AG04450 (cell line): ENCODE measurements around the gene ACVRL1. TPM values are rescaled to one million over a fixed set of nuclear protein-coding genes. Genes with fewer than 3 reads are reported as not detected.

Experiments
- CTCF ChIA-PET: fragments of 300-600, 350-600 bp; formaldehyde crosslinking; extraction: SDS; loops from one replicate; lab custom pipeline; 2022; ENCODE audit warnings: antibody characterized with exemption, inconsistent platforms; lab: Charles Lee
- POLR2A ChIA-PET: fragments of 350-600 bp; formaldehyde crosslinking; extraction: SDS; loops from one replicate; lab custom pipeline; 2021; ENCODE audit warnings: antibody characterized with exemption, inconsistent platforms; lab: Yijun Ruan, JAX
- DNase-seq: peaks from one replicate; pipeline ENCODE4 v3.0.0-alpha.2; 2011; ENCODE audit warnings: low read depth, low spot score
- H3K27ac ChIP-seq: one replicate; pipeline ENCODE4 v1.5.1; 2012; ENCODE audit warnings: low read depth, low read length, control low read depth
- H3K27me3 ChIP-seq: one replicate; pipeline ENCODE4 v1.6.0; 2012; ENCODE audit warnings: low read length; ENCODE audit not compliant: control insufficient read depth, insufficient read depth
- H3K4me3 ChIP-seq: 2 replicates; pipeline ENCODE4 v1.5.1; 2011; ENCODE audit warnings: mild to moderate bottlenecking, low read depth, low read length, control low read depth
- H3K9me3 ChIP-seq: 2 replicates; pipeline ENCODE4 v1.5.1; 2012; ENCODE audit warnings: low read length; ENCODE audit not compliant: control insufficient read depth, insufficient read depth
- CTCF ChIP-seq: IDR thresholded peaks from 2 replicates; pipeline ENCODE4 v1.5.1; 2011; ENCODE audit warnings: low read depth, low read length, control low read depth, inconsistent platforms
- polyA plus RNA-seq: library from polyadenylated mRNA; depleted of rRNA; stranded (reverse); fragments of >200 nt; gene quantifications from 2 replicates; pipeline ENCODE4 v1.2.3, GENCODE V29; 2011

Gene ACVRL1
- polyA plus RNA-seq, 1 experiment = 11.1 TPM

- DNase-seq = no peak
These were observed 43.1 kb upstream of the ACVRL1 start for GRCh38 chr12:51863933-51864832.

GRCh38 chr12:51864833-51865670 is 42.3 kb upstream of the ACVRL1 start:
- POLR2A ChIA-PET = interaction anchor here (0.6 to 1.3 kb wide), 3 partner anchors 9 to 30 kb away, joined by 3 to 4 read pairs (median 4); no protein-coding TSS in a partner anchor
- Histone ChIP-seq H3K27me3 (peaks cover 22% of the 10 kb centered on the region), H3K27ac (no peak overlapping the region), H3K4me3 (no peak overlapping the region), H3K9me3 (no peaks in the 10 kb centered on the region; the same call in 1 of the 2 replicates)
- CTCF ChIA-PET = interaction anchor here (1.0 to 2.7 kb wide), 2 partner anchors 9 to 10 kb away, joined by 3 to 14 read pairs; no protein-coding TSS in a partner anchor
- no peak for DNase-seq
- TF ChIP-seq CTCF = no peak

More at GRCh38 chr12:51863933-51864832, 43.1 kb upstream of the ACVRL1 start:
- peaks cover 20% of the 10 kb centered on the region for H3K27me3 ChIP-seq
- H3K27ac ChIP-seq = no peak overlapping the region
- TF ChIP-seq CTCF = no peak
- CTCF ChIA-PET = interaction anchor here (0.7 to 2.7 kb wide), 4 partner anchors 8 to 161 kb away, joined by 3 to 14 read pairs (median 3); no protein-coding TSS in a partner anchor
- POLR2A ChIA-PET = interaction anchor here (0.6 to 1.3 kb wide), 2 partner anchors 8 to 31 kb away, joined by 3 to 4 read pairs; no protein-coding TSS in a partner anchor
- H3K4me3 ChIP-seq = peak overlapping the region; percentile 43
- no peaks in the 10 kb centered on the region; the same call in 1 of the 2 replicates for H3K9me3 ChIP-seq

GRCh38 chr12:51865757-51866270 is 41.5 kb upstream of the ACVRL1 start:
- no peak for TF ChIP-seq CTCF
- H3K27me3 ChIP-seq = peaks cover 22% of the 10 kb centered on the region
- H3K4me3 ChIP-seq = no peak overlapping the region
- CTCF ChIA-PET = no interaction called here
- H3K9me3 ChIP-seq = no peaks in the 10 kb centered on the region; the same call in 1 of the 2 replicates
- H3K27ac ChIP-seq = no peak overlapping the region
- DNase-seq = no peak
- POLR2A ChIA-PET = no interaction called here

GRCh38 chr12:51866324-51866723 is 41.0 kb upstream of the ACVRL1 start:
- Histone ChIP-seq H3K27me3 (peaks cover 22% of the 10 kb centered on the region), H3K27ac (no peak overlapping the region), H3K4me3 (no peak overlapping the region), H3K9me3 (no peaks in the 10 kb centered on the region; the same call in 1 of the 2 replicates)
- DNase-seq = no peak
- ChIA-PET CTCF (interaction anchor here (0.7 kb wide), 2 partner anchors 9 to 190 kb away, joined by 3 to 4 read pairs; no protein-coding TSS in a partner anchor), POLR2A (interaction anchor here (0.7 kb wide), 2 partner anchors 204 to 1213 kb away, joined by 4 to 9 read pairs; partner anchors contain the start of genes ATG101 and SPRYD3)
- TF ChIP-seq CTCF = no peak
